OCI-LY3 (cell line): ENCODE data around the gene RPA1.
A peak's percentile ranks its signal among the peaks of the same experiment; 100 is the strongest.

Source experiments
- H2AFZ ChIP-seq: fragments of 200-600, 300-600 bp; shearing (Covaris generic); 2 replicates; pipeline ENCODE4 v1.6.0; 2014; ENCODE audit warnings: antibody characterized with exemption, low read depth, low read length
- H3K27ac ChIP-seq: fragments of 200-600, 300-600 bp; sonication (generic); 2 replicates; pipeline ENCODE4 v1.5.1; 2014; ENCODE audit warnings: mild to moderate bottlenecking, low read length, moderate library complexity, mixed read lengths
- H3K27me3 ChIP-seq: fragments of 200-600, 300-600 bp; sonication (generic); 2 replicates; pipeline ENCODE4 v1.6.1; 2014; ENCODE audit warnings: low read depth, low read length, mixed read lengths
- H3K36me3 ChIP-seq: fragments of 200-600, 300-600 bp; sonication (generic); replicated peaks from 2 replicates; pipeline ENCODE3; 2014; ENCODE audit warnings: low read depth, low read length, mixed read lengths
- H3K4me1 ChIP-seq: fragments of 300-600, 200-600 bp; sonication (generic); 2 replicates; pipeline ENCODE4 v1.6.1; 2014; ENCODE audit warnings: low read length, mixed read lengths
- H3K4me2 ChIP-seq: fragments of 200-600, 300-600 bp; sonication (generic); 2 replicates; pipeline ENCODE4 v1.6.1; 2014; ENCODE audit warnings: low read length, mixed read lengths
- H3K4me3 ChIP-seq: fragments of 300-600, 200-600 bp; sonication (generic); 2 replicates; pipeline ENCODE4 v1.5.1; 2014; ENCODE audit warnings: antibody characterized with exemption, mild to moderate bottlenecking, low read length, moderate library complexity
- H3K79me2 ChIP-seq: fragments of 300-600, 200-600 bp; shearing (Covaris generic); 2 replicates; pipeline ENCODE4 v1.6.1; 2014; ENCODE audit warnings: mild to moderate bottlenecking, low read length, mixed read lengths
- H3K9ac ChIP-seq: fragments of 300-600, 200-600 bp; shearing (Covaris generic); 2 replicates; pipeline ENCODE4 v1.6.0; 2014; ENCODE audit warnings: mild to moderate bottlenecking, low read length, moderate library complexity
- H3K9me3 ChIP-seq: fragments of 200-600, 300-600 bp; shearing (Covaris generic); 2 replicates; pipeline ENCODE4 v1.6.1; 2014; ENCODE audit warnings: low read length, mixed read lengths; ENCODE audit not compliant: insufficient read depth
- H4K20me1 ChIP-seq: fragments of 200-600, 300-600 bp; sonication (generic); 2 replicates; pipeline ENCODE4 v1.6.1; 2016; ENCODE audit warnings: low read length, mixed read lengths; ENCODE audit not compliant: insufficient read depth
- CTCF ChIP-seq: fragments of 200-600, 300-600 bp; sonication (generic); IDR thresholded peaks from 2 replicates; pipeline ENCODE4 v1.5.1; 2014; ENCODE audit warnings: antibody characterized with exemption, low read length, low read depth
- EZH2phosphoT487 ChIP-seq: fragments of 200-600 bp; shearing (Covaris generic); IDR thresholded peaks from 2 replicates; pipeline ENCODE4 v1.6.1; 2018; ENCODE audit warnings: antibody characterized with exemption, mixed run types, low read depth

RPA1 gene

GRCh38 chr17:1896243-1897104 is 66.7 kb downstream of the RPA1 start:
- Histone ChIP-seq H3K27me3 (no peaks in the 10 kb centered on the region), H3K27ac (peak overlapping the region; percentile 100), H3K36me3 (peaks cover 40% of the 10 kb centered on the region), H4K20me1 (no peaks in the 10 kb centered on the region), H3K9me3 (no peaks in the 10 kb centered on the region), H3K4me1 (peaks cover 46% of the 10 kb centered on the region), H2AFZ (no peak overlapping the region), H3K79me2 (no peaks in the 10 kb centered on the region), H3K4me3 (peak overlapping the region; percentile 72), H3K9ac (peak overlapping the region; percentile 68), H3K4me2 (peak overlapping the region; percentile 90)
- TF ChIP-seq EZH2phosphoT487 (no peak), CTCF (no peak)

- no peak for TF ChIP-seq CTCF
- TF ChIP-seq EZH2phosphoT487, result no peak
- H3K4me2 ChIP-seq, result peak overlapping the region; percentile 90
- H3K79me2 ChIP-seq, result no peaks in the 10 kb centered on the region
- peak overlapping the region; percentile 100 for H3K27ac ChIP-seq
- H3K4me3 ChIP-seq, result peak overlapping the region; percentile 72
- H3K4me1 ChIP-seq, result peaks cover 46% of the 10 kb centered on the region
- H2AFZ ChIP-seq, result no peak overlapping the region
- H4K20me1 ChIP-seq, result no peaks in the 10 kb centered on the region
- peaks cover 40% of the 10 kb centered on the region for H3K36me3 ChIP-seq
- no peaks in the 10 kb centered on the region for H3K27me3 ChIP-seq
- peak overlapping the region; percentile 68 for H3K9ac ChIP-seq
- H3K9me3 ChIP-seq, result no peaks in the 10 kb centered on the region
Observed at GRCh38 chr17:1897105-1897656, 67.4 kb downstream of the RPA1 start.

DNA sequence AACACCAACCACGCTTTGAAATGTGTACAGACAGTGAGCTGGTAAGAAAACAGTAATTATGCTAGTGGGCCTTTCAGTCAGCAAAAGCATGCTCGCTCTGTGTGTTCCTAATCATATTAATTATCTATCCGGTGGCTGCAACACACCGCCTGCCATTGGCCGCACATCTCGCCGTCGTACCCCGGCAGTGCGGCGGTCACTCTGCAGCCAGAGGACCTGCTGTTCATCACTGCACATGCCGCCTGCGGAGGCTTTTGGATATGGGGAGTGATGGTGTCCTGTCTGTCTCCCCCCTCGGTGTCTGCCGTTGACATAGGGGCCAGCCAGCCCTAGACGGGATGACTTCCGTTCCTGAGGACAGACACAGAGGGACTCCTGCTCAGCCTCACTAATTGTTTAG is 68.5 kb downstream of the RPA1 start:
- Histone ChIP-seq H3K4me2 (no peak overlapping the region), H4K20me1 (no peaks in the 10 kb centered on the region), H3K27ac (peak overlapping the region; percentile 100; the same call in 1 of the 2 replicates), H2AFZ (no peak overlapping the region), H3K79me2 (no peaks in the 10 kb centered on the region), H3K4me3 (no peak overlapping the region), H3K4me1 (peaks cover 46% of the 10 kb centered on the region), H3K36me3 (peaks cover 33% of the 10 kb centered on the region), H3K9ac (no peak overlapping the region; the same call in 1 of the 2 replicates), H3K27me3 (no peaks in the 10 kb centered on the region), H3K9me3 (no peaks in the 10 kb centered on the region)
- TF ChIP-seq EZH2phosphoT487 (no peak), CTCF (no peak)

GRCh38 chr17:1898872-1899271 is 69.1 kb downstream of the RPA1 start:
- no peaks in the 10 kb centered on the region for H3K9me3 ChIP-seq
- H3K27ac ChIP-seq, result no peak overlapping the region
- no peaks in the 10 kb centered on the region for H3K27me3 ChIP-seq
- peaks cover 33% of the 10 kb centered on the region for H3K36me3 ChIP-seq
- no peak overlapping the region for H3K4me2 ChIP-seq
- H2AFZ ChIP-seq, result no peak overlapping the region
- TF ChIP-seq CTCF (no peak), EZH2phosphoT487 (no peak)
- H3K79me2 ChIP-seq, result no peaks in the 10 kb centered on the region
- H3K9ac ChIP-seq, result no peak overlapping the region
- peaks cover 47% of the 10 kb centered on the region for H3K4me1 ChIP-seq
- H4K20me1 ChIP-seq, result no peaks in the 10 kb centered on the region
- H3K4me3 ChIP-seq, result no peak overlapping the region
